Bronchial smooth muscle cell (primary cell): Measurements from ENCODE around the gene MAP3K14. TPM values are rescaled to one million over a fixed set of nuclear protein-coding genes. Genes with fewer than 3 reads are reported as not detected.

ENCODE experiments used
- total RNA-seq: library from RNA; depleted of rRNA; stranded (reverse); fragments of >200 nt; gene quantifications from 2 replicates; pipeline ENCODE4 v1.2.1, GENCODE V29; 2014

MAP3K14 gene
- 4.1 and 4.6 TPM in 2 replicates for total RNA-seq

GRCh38 chr17:45316434-45317110 lies at the start of gene MAP3K14:
MAP3K14 (minus strand) TSS chr17:45317020; CDS start chr17:45290745, 26,275 bp downstream.

GRCh38 chr17:45261577-45262515 lies 55.0 kb downstream of the MAP3K14 start, which contains the start of gene SPATA32:
SPATA32 (minus strand) TSS chr17:45262094; CDS start chr17:45262016, 78 bp downstream.

GRCh38 chr17:45221081-45222013 lies 95.5 kb downstream of the MAP3K14 start, which contains the start of gene FMNL1:
FMNL1 (plus strand) TSS chr17:45221885; CDS start chr17:45222125, 240 bp downstream.

Other genes with a start within 250 kb of the MAP3K14 start
- 39.1 and 45.8 TPM in 2 replicates for gene PLCD3, start 184.5 kb downstream of the MAP3K14 start, total RNA-seq
- gene ACBD4, start 181.3 kb downstream of the MAP3K14 start, total RNA-seq, result 5.8 and 7.4 TPM in 2 replicates
- gene HEXIM1, start 168.5 kb downstream of the MAP3K14 start, total RNA-seq, result 5.5 and 8.7 TPM in 2 replicates
- 13.8 and 17.3 TPM in 2 replicates for gene HEXIM2, start 155.1 kb downstream of the MAP3K14 start, total RNA-seq
- gene FMNL1, start 95.1 kb downstream of the MAP3K14 start, total RNA-seq, result 9.9 and 14.5 TPM in 2 replicates
- not detected in 2 replicates for gene SPATA32, start 54.9 kb downstream of the MAP3K14 start, total RNA-seq
- gene ARHGAP27, start 115.8 kb upstream of the MAP3K14 start, total RNA-seq, result 2.2 and 3.8 TPM in 2 replicates
- 14.2 and 25.4 TPM in 2 replicates for gene PLEKHM1, start 173.7 kb upstream of the MAP3K14 start, total RNA-seq